SU-DHL-6 (cell line): Measurements from ENCODE around the gene LRRC75A.

Source experiments
- CTCF ChIP-seq: fragments of 200-600 bp; sonication (generic); IDR thresholded peaks from one replicate; pipeline ENCODE4 v1.5.1; 2017; ENCODE audit warnings: antibody characterized with exemption, mild to moderate bottlenecking, low read length, moderate library complexity; ENCODE audit not compliant: insufficient read depth, poor library complexity, severe bottlenecking
- EZH2phosphoT487 ChIP-seq: fragments of 200-600 bp; sonication (generic), shearing (Covaris generic); conservative IDR thresholded peaks from 2 replicates; pipeline ENCODE4 v1.6.1; 2018; ENCODE audit warnings: mild to moderate bottlenecking, antibody characterized with exemption, low read length, moderate library complexity, mixed read lengths

GRCh38 chr17:16492613-16493530 is 879 bp upstream of the LRRC75A start:
- TF ChIP-seq CTCF, result no peak
- TF ChIP-seq EZH2phosphoT487, result no peak
